Measurements from ENCODE around the gene PRKAR1B. TPM values are rescaled to one million over a fixed set of nuclear protein-coding genes. Genes with fewer than 3 reads are reported as not detected.

Gene PRKAR1B
- polyA plus RNA-seq, 1 of the 3 experiments (the other 2 are of a cell fraction): 63.7 TPM

GRCh38 chr7:537911-538634 lies 189.0 kb downstream of the PRKAR1B start:
- Histone ChIP-seq H3K79me2 (ENCODE audit: insufficient read depth) (no peaks in the 10 kb centered on the region), H3K9ac (peak overlapping the region; percentile 82), H2AFZ (ENCODE audit: low read depth) (no peak overlapping the region), H3K4me2 (peak overlapping the region; percentile 79), H3F3A (replicated peaks; ENCODE audit: insufficient read depth) (peaks cover 7% of the 10 kb centered on the region), H3K27me3 (ENCODE audit: insufficient read depth) (no peaks in the 10 kb centered on the region), H3K9me2 (no peaks in the 10 kb centered on the region), H3K4me1 (ENCODE audit: control insufficient read depth in 1 of 2, insufficient read depth in 2 of 2, low read depth in 1 of 2, low read length in 1 of 2) (peaks cover 5 to 34% of the 10 kb centered on the region in 2 experiments; a peak in 3 of 4 replicates), H3K9me3 (no peaks in the 10 kb centered on the region), H3K36me3 (replicated peaks in 1 of 2; ENCODE audit: control insufficient read depth in 1 of 2, insufficient read depth in 2 of 2, low read length in 1 of 2) (no peaks in the 10 kb centered on the region), H3K27ac (ENCODE audit: low read depth in 2 of 2, low read length in 1 of 2) (peak overlapping the region; percentile 50 to 90; a peak in 3 of 4 replicates), H4K20me1 (ENCODE audit: insufficient read depth) (no peaks in the 10 kb centered on the region), H3K4me3 (ENCODE audit: low read depth in 2 of 2, low read length in 1 of 2) (no peak overlapping the region)
- DNase-seq: peak; percentile 71
- POLR2A ChIA-PET: no interaction called here
- no peak for TF ChIP-seq CTCF (IDR thresholded peaks at IDR 0.05)
- TF ChIP-seq RXRA (IDR thresholded peaks at IDR 0.05; ENCODE audit: borderline replicate concordance, low read depth): peak; percentile 93; the same call in 1 of the 2 replicates
- TF ChIP-seq YY1 (IDR thresholded peaks at IDR 0.05; ENCODE audit: low read depth): no peak
- peak; percentile 57; the same call in 1 of the 2 replicates for TF ChIP-seq TAF1 (IDR thresholded peaks at IDR 0.05; ENCODE audit: borderline replicate concordance, low read depth, low read length)
- TF ChIP-seq TEAD4 (IDR thresholded peaks at IDR 0.05; ENCODE audit: borderline replicate concordance, insufficient read depth): peak; percentile 98
- TF ChIP-seq, protein P1, sequence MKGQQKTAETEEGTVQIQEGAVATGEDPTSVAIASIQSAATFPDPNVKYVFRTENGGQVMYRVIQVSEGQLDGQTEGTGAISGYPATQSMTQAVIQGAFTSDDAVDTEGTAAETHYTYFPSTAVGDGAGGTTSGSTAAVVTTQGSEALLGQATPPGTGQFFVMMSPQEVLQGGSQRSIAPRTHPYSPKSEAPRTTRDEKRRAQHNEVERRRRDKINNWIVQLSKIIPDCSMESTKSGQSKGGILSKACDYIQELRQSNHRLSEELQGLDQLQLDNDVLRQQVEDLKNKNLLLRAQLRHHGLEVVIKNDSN (IDR thresholded peaks at IDR 0.05; ENCODE audit: borderline replicate concordance, low read depth): no peak
- no peak; the same call in 1 of the 2 replicates for TF ChIP-seq NFIC (IDR thresholded peaks at IDR 0.05; ENCODE audit: borderline replicate concordance)
- peak; percentile 88; the same call in 1 of the 2 replicates for TF ChIP-seq FOSL2 (IDR thresholded peaks at IDR 0.05; ENCODE audit: borderline replicate concordance, low read depth)
- TF ChIP-seq REST (IDR thresholded peaks at IDR 0.05; ENCODE audit: low read depth, low read length): peak; percentile 80
- peak; percentile 86 for TF ChIP-seq TCF12 (IDR thresholded peaks at IDR 0.05)
- peak; percentile 71; the same call in 1 of the 2 replicates for TF ChIP-seq FOXM1 (IDR thresholded peaks at IDR 0.05; ENCODE audit: low read depth)
- TF ChIP-seq ELF1 (IDR thresholded peaks at IDR 0.05): peak; percentile 70
- TF ChIP-seq SIN3A (IDR thresholded peaks at IDR 0.05; ENCODE audit: borderline replicate concordance, low read depth, low read length): peak; percentile 43; the same call in 1 of the 2 replicates
- TF ChIP-seq CHD2 (IDR thresholded peaks at IDR 0.05; ENCODE audit: low read length, partially characterized antibody): no peak
- no peak for TF ChIP-seq GATA2 (CRISPR knock-in tag; IDR thresholded peaks at IDR 0.05)
- TF ChIP-seq EP300 (IDR thresholded peaks at IDR 0.05; ENCODE audit: borderline replicate concordance in 1 of 2, low read depth in 1 of 2, low read length in 1 of 2): peak in 1 of 2 experiments; percentile 87; a peak in 2 of 4 replicates
- TF ChIP-seq POLR2AphosphoS5 (IDR thresholded peaks at IDR 0.05; ENCODE audit: low read depth, low read length): no peak
- TF ChIP-seq, protein P2, sequence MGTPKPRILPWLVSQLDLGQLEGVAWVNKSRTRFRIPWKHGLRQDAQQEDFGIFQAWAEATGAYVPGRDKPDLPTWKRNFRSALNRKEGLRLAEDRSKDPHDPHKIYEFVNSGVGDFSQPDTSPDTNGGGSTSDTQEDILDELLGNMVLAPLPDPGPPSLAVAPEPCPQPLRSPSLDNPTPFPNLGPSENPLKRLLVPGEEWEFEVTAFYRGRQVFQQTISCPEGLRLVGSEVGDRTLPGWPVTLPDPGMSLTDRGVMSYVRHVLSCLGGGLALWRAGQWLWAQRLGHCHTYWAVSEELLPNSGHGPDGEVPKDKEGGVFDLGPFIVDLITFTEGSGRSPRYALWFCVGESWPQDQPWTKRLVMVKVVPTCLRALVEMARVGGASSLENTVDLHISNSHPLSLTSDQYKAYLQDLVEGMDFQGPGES (IDR thresholded peaks at IDR 0.05; ENCODE audit: low read depth, low read length): no peak
- TF ChIP-seq MAX (IDR thresholded peaks at IDR 0.05; ENCODE audit: low read depth): peak; percentile 31; the same call in 1 of the 2 replicates
- no peak; the same call in 1 of the 2 replicates for TF ChIP-seq JUND (IDR thresholded peaks at IDR 0.05)
- peak; percentile 68 for TF ChIP-seq PBX3 (IDR thresholded peaks at IDR 0.05)
- TF ChIP-seq GABPA (IDR thresholded peaks at IDR 0.05; ENCODE audit: low read depth): no peak
- CTCF ChIA-PET: interaction anchor here (1.2 to 1.6 kb wide), 2 partner anchors 9 to 18 kb away, joined by 3 to 4 read pairs; no protein-coding TSS in a partner anchor
- WGBS (ENCODE audit: low lambda C conversion rate): 24% methylated on average over 8 of the region's 21 CpGs
